K562 (cell line): Measurements from ENCODE around the gene MESP1. TPM values are rescaled to one million over a fixed set of nuclear protein-coding genes. Genes with fewer than 3 reads are reported as not detected.
A peak's percentile ranks its signal among the peaks of the same experiment; 100 is the strongest.

ENCODE experiments used
- CC2D1A ChIP-seq: fragments of 450-650 bp; IDR thresholded peaks from 2 replicates; pipeline ENCODE4 v1.6.1; 2017; ENCODE audit warnings: mild to moderate bottlenecking
- CREB5 ChIP-seq: fragments of 250-450 bp; sonication (Bioruptor Pico); IDR thresholded peaks from 2 replicates; pipeline ENCODE4 v1.5.0; 2020; ENCODE audit warnings: mild to moderate bottlenecking
- DACH1 ChIP-seq: fragments of 450-650 bp; IDR thresholded peaks from 2 replicates; pipeline ENCODE4 v1.6.1; 2018; ENCODE audit not compliant: partially characterized antibody
- DDX20 ChIP-seq: fragments of 450-650 bp; IDR thresholded peaks from 2 replicates; pipeline ENCODE4 v1.6.1; 2016; ENCODE audit warnings: missing genetic modification characterization, low read depth, mild to moderate bottlenecking, missing compliant biosample characterization, moderate library complexity
- E2F3 ChIP-seq: fragments of 250-450 bp; sonication (Bioruptor Pico); IDR thresholded peaks from 2 replicates; pipeline ENCODE4 v1.4.0; 2020; ENCODE audit warnings: mild to moderate bottlenecking
- ELF2 ChIP-seq: fragments of 250-450 bp; sonication (Bioruptor Pico); IDR thresholded peaks from 2 replicates; pipeline ENCODE4 v1.5.0; 2021; ENCODE audit warnings: mild to moderate bottlenecking
- GABPB1 ChIP-seq: sonication (generic); formaldehyde crosslinking; IDR thresholded peaks from 2 replicates; pipeline ENCODE4 v1.8.0; 2022; ENCODE audit warnings: mild to moderate bottlenecking, missing genetic modification reagents
- GATAD2B ChIP-seq: fragments of 450-650 bp; IDR thresholded peaks from 2 replicates; pipeline ENCODE4 v1.6.1; 2017; ENCODE audit warnings: mild to moderate bottlenecking, borderline replicate concordance
- HIVEP1 ChIP-seq: fragments of 250-450 bp; sonication (Bioruptor Pico); IDR thresholded peaks from 2 replicates; pipeline ENCODE4 v1.4.0; 2020; ENCODE audit warnings: mild to moderate bottlenecking
- HNRNPUL1 ChIP-seq: fragments of 200-400 bp; formaldehyde crosslinking; IDR thresholded peaks from 2 replicates; pipeline ENCODE4 v1.6.1; 2017; ENCODE audit warnings: low read length
- LARP7 ChIP-seq: fragments of 450-650 bp; IDR thresholded peaks from 2 replicates; pipeline ENCODE4 v1.6.1; 2016
- MECOM ChIP-seq: fragments of 250-450 bp; sonication (Bioruptor Pico); IDR thresholded peaks from 2 replicates; pipeline ENCODE4 v1.8.0; 2022; ENCODE audit warnings: inconsistent platforms
- MEF2A ChIP-seq: IDR thresholded peaks from 2 replicates; pipeline ENCODE4 v1.6.1; 2011; ENCODE audit warnings: low read depth, mild to moderate bottlenecking, low read length, moderate library complexity; ENCODE audit not compliant: control insufficient read depth
- NFE2 ChIP-seq: IDR thresholded peaks from 2 replicates; pipeline ENCODE4 v1.6.1; 2014; ENCODE audit warnings: antibody characterized with exemption, low read depth
- RB1 ChIP-seq: fragments of 450-650 bp; IDR thresholded peaks from 2 replicates; pipeline ENCODE4 v1.6.1; 2017; ENCODE audit warnings: low read depth, mild to moderate bottlenecking
- STAT5B ChIP-seq: fragments of 250-450 bp; sonication (Bioruptor Pico); IDR thresholded peaks from 2 replicates; pipeline ENCODE4 v1.8.0; 2021; ENCODE audit warnings: mild to moderate bottlenecking, inconsistent platforms
- THRAP3 ChIP-seq: fragments of 450-650 bp; IDR thresholded peaks from 2 replicates; pipeline ENCODE4 v1.6.1; 2016; ENCODE audit warnings: mild to moderate bottlenecking, inconsistent platforms, borderline replicate concordance
- XRCC5 ChIP-seq: fragments of 200-400 bp; formaldehyde crosslinking; IDR thresholded peaks from 2 replicates; pipeline ENCODE4 v1.6.1; 2017; ENCODE audit warnings: low read depth, mild to moderate bottlenecking, low read length
- ZNF23 ChIP-seq: fragments of 250-450 bp; sonication (Bioruptor Pico); IDR thresholded peaks from 2 replicates; pipeline ENCODE4 v1.4.0; 2020; ENCODE audit warnings: mild to moderate bottlenecking
- ZNF3 ChIP-seq: fragments of 250-450 bp; sonication (Bioruptor Pico); IDR thresholded peaks from 2 replicates; pipeline ENCODE4 v1.5.0; 2021; ENCODE audit warnings: mild to moderate bottlenecking, moderate library complexity
- ZNF316 ChIP-seq: fragments of 450-650 bp; IDR thresholded peaks from 2 replicates; pipeline ENCODE4 v1.6.1; 2016
- ZNF695 ChIP-seq: fragments of 450-650 bp; formaldehyde crosslinking; IDR thresholded peaks from 2 replicates; pipeline ENCODE4 v1.4.0; 2020; ENCODE audit warnings: mild to moderate bottlenecking, moderate library complexity
- ZNF785 ChIP-seq: fragments of 250-450 bp; sonication (Bioruptor Pico); IDR thresholded peaks from 2 replicates; pipeline ENCODE4 v1.4.0; 2020; ENCODE audit warnings: mild to moderate bottlenecking
- polyA plus RNA-seq, 8 experiments: library from polyadenylated mRNA; depleted of rRNA in 4 of 8; stranded (reverse) in 5 of 8; unstranded in 3 of 8; fragments of >200 nt; fragmentation: Nextera tagmentation in 2 of 8; fragmentation: Illumina TruSeq in 1 of 8; extraction: Ambion mirVana in 2 of 8; extraction: Trizol in 1 of 8; gene quantifications; 2 replicates each; pipeline versions ENCODE4 v1.2.1 to v1.2.3, GENCODE V29; 2011 to 2014; ENCODE audit warnings: inconsistent platforms in 1 of 8, missing spikeins in 1 of 8
- total RNA-seq, 7 experiments: library from RNA; depleted of rRNA in 6 of 7; stranded (reverse); fragments of >200 nt in 6 of 7; fragmentation: Illumina TruSeq in 2 of 7; extraction: Trizol in 2 of 7; gene quantifications; 2 replicates each; pipeline versions ENCODE4 v1.2.1 to v1.2.3, GENCODE V29; 2011 to 2021; ENCODE audit warnings: low replicate concordance in 1 of 7
- TF ChIP-seq, protein P1 (sequence below): fragments of 450-650 bp; IDR thresholded peaks from 2 replicates; pipeline ENCODE4 v1.6.1; 2017; ENCODE audit warnings: mild to moderate bottlenecking, moderate library complexity
- TF ChIP-seq, protein P2 (sequence below): fragments of 250-450 bp; sonication (Bioruptor Pico); IDR thresholded peaks from 2 replicates; pipeline ENCODE4 v1.4.0; 2020
- TF ChIP-seq, protein P3 (sequence below): sonication (generic); formaldehyde crosslinking; IDR thresholded peaks from 2 replicates; pipeline ENCODE4 v1.8.1; 2023; ENCODE audit warnings: mild to moderate bottlenecking, missing genetic modification reagents
- TF ChIP-seq, protein P4 (sequence below): fragments of 250-450 bp; sonication (Bioruptor Pico); IDR thresholded peaks from 2 replicates; pipeline ENCODE4 v1.8.0; 2021; ENCODE audit warnings: borderline replicate concordance, mild to moderate bottlenecking, moderate library complexity; ENCODE audit not compliant: poor library complexity, severe bottlenecking

The MESP1 gene
- total and polyA plus RNA-seq, 9 of the 15 experiments (the other 6 are each of a cell fraction or from before 2014, with no cell fraction given) = 0.14 to 1.1 (median 0.36) TPM; not detected in 4

DNA sequence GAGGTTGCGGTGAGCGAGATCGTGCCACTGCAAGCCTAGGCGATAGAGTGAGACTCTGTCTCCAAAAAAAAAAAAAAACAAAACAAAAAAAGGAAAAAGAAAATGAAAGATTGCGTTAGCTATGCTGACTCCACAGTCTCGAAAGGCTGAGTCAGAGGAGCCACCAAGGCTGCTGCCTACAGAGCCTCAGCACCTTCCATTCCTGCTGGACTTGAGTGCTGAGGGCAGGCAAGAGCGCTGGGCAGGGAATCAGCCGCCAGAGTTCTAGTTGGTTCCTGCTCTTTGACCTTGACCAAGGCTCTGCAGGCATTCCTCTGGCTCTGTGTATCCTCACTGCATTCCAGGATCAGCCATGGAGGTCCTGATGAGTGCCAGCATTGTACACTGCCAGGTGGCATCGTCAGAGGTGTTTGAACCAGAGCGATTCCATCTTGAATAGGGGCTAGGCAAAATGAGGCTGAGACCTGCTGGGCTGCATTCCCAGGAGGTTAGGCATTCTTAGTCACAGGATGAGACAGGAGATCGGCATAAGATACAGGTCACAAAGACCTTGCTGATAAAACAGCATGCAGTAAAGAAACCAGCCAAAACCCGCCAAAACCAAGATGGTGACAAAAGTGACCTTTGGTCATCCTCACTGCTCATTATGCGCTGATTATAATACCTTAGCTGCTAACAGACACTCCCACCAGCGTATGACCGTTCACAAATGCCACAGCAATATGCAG lies 31.0 kb upstream of the MESP1 start (continued):
- TF ChIP-seq XRCC5 = no peak
- TF ChIP-seq RB1 = no peak
- peak; percentile 91 for TF ChIP-seq CREB5
- TF ChIP-seq LARP7 = no peak
- TF ChIP-seq, protein P1, sequence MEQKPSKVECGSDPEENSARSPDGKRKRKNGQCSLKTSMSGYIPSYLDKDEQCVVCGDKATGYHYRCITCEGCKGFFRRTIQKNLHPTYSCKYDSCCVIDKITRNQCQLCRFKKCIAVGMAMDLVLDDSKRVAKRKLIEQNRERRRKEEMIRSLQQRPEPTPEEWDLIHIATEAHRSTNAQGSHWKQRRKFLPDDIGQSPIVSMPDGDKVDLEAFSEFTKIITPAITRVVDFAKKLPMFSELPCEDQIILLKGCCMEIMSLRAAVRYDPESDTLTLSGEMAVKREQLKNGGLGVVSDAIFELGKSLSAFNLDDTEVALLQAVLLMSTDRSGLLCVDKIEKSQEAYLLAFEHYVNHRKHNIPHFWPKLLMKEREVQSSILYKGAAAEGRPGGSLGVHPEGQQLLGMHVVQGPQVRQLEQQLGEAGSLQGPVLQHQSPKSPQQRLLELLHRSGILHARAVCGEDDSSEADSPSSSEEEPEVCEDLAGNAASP = no peak
- TF ChIP-seq HIVEP1 (CRISPR knock-in tag) = peak; percentile 98
- TF ChIP-seq GATAD2B = no peak
- TF ChIP-seq CC2D1A = no peak
- no peak for TF ChIP-seq MEF2A
- peak; percentile 98 for TF ChIP-seq MECOM (CRISPR knock-in tag)
- TF ChIP-seq STAT5B = peak; percentile 84
- TF ChIP-seq ZNF785 = peak; percentile 84
- TF ChIP-seq NFE2 = peak; percentile 15; the same call in 1 of the 2 replicates
- TF ChIP-seq E2F3 (CRISPR knock-in tag) = peak; percentile 99
- TF ChIP-seq GABPB1 (CRISPR knock-in tag) = no peak
- TF ChIP-seq ELF2 = peak; percentile 84
- TF ChIP-seq ZNF23 = peak; percentile 91
- peak; percentile 89 for TF ChIP-seq ZNF316
- peak; percentile 96 for TF ChIP-seq ZNF695 (CRISPR knock-in tag)
- TF ChIP-seq THRAP3 = no peak
- TF ChIP-seq, protein P2, sequence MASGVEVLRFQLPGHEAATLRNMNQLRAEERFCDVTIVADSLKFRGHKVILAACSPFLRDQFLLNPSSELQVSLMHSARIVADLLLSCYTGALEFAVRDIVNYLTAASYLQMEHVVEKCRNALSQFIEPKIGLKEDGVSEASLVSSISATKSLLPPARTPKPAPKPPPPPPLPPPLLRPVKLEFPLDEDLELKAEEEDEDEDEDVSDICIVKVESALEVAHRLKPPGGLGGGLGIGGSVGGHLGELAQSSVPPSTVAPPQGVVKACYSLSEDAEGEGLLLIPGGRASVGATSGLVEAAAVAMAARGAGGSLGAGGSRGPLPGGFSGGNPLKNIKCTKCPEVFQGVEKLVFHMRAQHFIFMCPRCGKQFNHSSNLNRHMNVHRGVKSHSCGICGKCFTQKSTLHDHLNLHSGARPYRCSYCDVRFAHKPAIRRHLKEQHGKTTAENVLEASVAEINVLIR (CRISPR knock-in tag) = peak; percentile 93
- TF ChIP-seq, protein P3, sequence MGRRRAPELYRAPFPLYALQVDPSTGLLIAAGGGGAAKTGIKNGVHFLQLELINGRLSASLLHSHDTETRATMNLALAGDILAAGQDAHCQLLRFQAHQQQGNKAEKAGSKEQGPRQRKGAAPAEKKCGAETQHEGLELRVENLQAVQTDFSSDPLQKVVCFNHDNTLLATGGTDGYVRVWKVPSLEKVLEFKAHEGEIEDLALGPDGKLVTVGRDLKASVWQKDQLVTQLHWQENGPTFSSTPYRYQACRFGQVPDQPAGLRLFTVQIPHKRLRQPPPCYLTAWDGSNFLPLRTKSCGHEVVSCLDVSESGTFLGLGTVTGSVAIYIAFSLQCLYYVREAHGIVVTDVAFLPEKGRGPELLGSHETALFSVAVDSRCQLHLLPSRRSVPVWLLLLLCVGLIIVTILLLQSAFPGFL (CRISPR knock-in tag) = no peak
- TF ChIP-seq, protein P4, sequence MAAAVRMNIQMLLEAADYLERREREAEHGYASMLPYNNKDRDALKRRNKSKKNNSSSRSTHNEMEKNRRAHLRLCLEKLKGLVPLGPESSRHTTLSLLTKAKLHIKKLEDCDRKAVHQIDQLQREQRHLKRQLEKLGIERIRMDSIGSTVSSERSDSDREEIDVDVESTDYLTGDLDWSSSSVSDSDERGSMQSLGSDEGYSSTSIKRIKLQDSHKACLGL (CRISPR knock-in tag) = no peak
- peak; percentile 96 for TF ChIP-seq DDX20 (tag)
- peak; percentile 67; the same call in 1 of the 2 replicates for TF ChIP-seq ZNF3
- no peak for TF ChIP-seq DACH1
- TF ChIP-seq HNRNPUL1 = no peak
